ENCODE results near the gene HCFC1R1.
A peak's percentile ranks its signal among the peaks of the same experiment; 100 is the strongest.

GRCh38 chr16:3059041-3059722, 35.4 kb upstream of the HCFC1R1 start:
- TF ChIP-seq POLR2A (IDR thresholded peaks at IDR 0.05) (no peak), POLR2AphosphoS5 (IDR thresholded peaks at IDR 0.05) (peak in 2 of 4 donors; percentile 48 to 56), CTCF (IDR thresholded peaks at IDR 0.05) (peak; percentile 65 to 94 (median 81)), EP300 (IDR thresholded peaks at IDR 0.05) (no peak)

Data from sigmoid colon (tissue), 4 donors.